ENCODE measurements around the gene ARMH1. TPM values are rescaled to one million over a fixed set of nuclear protein-coding genes. Genes with fewer than 3 reads are reported as not detected.
"Not testable (repeated sequence)": the region's sequence is repeated elsewhere in the genome, so short reads cannot be mapped to it uniquely, and the experiment has no call there.

The ARMH1 gene
- polyA plus RNA-seq, 3 donors from 2014 or later, result 0.50 to 1.6 TPM; not detected in 1

DNA sequence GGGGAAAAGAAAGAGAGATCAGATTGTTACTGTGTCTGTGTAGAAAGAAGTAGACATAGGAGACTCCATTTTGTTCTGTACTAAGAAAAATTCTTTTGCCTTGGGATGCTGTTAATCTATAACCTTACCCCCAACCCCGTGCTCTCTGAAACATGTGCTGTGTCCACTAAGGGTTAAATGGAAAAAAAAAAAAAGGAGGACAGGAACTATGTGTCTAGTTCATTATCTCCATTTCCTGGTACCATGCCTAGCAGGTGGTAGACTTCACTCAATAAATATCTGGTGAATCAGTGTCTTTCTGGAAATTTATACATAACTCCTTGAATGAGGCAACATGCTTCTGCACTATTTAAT, 64.4 kb downstream of the ARMH1 start:
- not testable (repeated sequence) for H3K9me3 Mint-ChIP-seq, H3K36me3 Mint-ChIP-seq, DNase-seq
- Mint-ChIP-seq H3K27me3 (ENCODE audit: low read depth in 3 of 3) (peaks cover 0 to 13% (median 2%) of the 10 kb centered on the region in 3 donors), H3K27ac (peak overlapping the region; percentile 94 to 97 (median 95)), H3K4me3 (peak overlapping the region; percentile 93 to 97 (median 95)), H3K4me1 (peaks cover 17 to 20% of the 10 kb centered on the region in 2 donors)

DNA sequence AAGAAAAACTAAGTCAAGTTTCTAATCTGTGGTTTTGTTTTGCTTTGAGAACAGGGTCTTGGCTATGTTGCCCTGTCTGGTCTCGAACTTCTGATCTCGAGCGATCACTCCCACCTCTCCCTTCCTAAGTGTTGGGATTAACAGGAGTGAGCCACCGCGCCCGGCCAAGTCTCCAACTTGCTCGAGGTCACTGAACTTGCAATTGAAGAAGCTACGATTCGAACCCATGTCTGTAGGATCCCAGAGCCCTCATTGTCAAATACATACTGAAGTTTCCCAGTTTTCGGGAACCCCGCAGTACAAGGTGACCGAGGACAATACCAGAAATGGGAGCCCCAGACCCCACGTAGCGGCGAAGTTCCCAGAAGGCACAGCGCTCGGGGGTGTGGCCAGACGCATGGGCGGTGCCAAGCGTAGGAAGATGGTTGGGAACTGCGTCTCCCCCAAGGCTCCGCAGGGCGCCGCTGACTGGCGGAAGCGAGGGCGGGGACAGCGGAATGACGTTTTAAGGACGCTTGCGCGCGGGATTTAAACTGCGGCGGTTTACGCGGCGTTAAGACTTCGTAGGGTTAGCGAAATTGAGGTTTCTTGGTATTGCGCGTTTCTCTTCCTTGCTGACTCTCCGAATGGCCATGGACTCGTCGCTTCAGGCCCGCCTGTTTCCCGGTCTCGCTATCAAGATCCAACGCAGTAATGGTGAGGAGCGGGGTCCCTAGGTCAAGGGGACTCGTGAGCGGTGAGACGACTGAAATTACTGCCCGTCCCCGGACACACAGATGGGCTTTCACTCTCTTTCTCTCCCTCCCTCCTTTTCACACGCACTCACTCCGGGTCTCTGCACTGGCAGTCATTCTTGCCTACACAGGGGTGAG, 65.0 kb downstream of the ARMH1 start, which contains the start of gene KIF2C:
Gene KIF2C, plus strand, starts transcription at position 531 of the 872 bp plus-strand sequence. Its CDS starts 96 bp downstream, at position 627.
- peak within 1 kb of the TSS; percentile 93 to 97 (median 95) for H3K4me3 Mint-ChIP-seq
- H3K27ac Mint-ChIP-seq, result peak within 1 kb of the TSS; percentile 94 to 97 (median 95)
- peak; percentile 94 to 95 (median 94) for DNase-seq
- H3K27me3 Mint-ChIP-seq (ENCODE audit: low read depth in 3 of 3), result peaks cover 0 to 13% (median 2%) of the 10 kb centered on the region in 3 donors
- H3K9me3 Mint-ChIP-seq, result no peaks in the 10 kb centered on the region
- H3K4me1 Mint-ChIP-seq, result peaks cover 17 to 20% of the 10 kb centered on the region in 2 donors
- H3K36me3 Mint-ChIP-seq, result no peaks in the 10 kb centered on the region

- no peak for DNase-seq
These were observed 65.7 kb downstream of the ARMH1 start for GRCh38 chr1:44740179-44740617.

DNA sequence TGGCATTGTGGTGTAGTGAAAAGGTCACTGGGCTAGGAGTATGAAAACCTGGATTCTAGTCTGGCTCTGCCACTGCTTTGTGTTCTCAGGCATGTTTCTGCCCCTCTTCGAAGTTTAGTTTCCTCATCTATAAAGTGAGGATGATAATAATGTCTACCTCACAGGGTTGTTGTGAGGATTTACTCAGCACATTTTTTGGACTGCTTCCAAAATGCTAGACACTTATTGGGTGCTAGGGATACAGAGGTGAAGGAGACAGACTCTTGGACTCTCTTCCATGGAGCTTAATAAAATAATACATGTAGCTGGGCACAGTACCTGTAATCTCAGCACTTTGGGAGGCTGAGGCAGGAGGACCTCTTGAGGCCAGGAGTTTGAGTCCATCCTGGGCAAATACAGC, 68.7 kb downstream of the ARMH1 start:
- Mint-ChIP-seq H3K36me3 (no peaks in the 10 kb centered on the region), H3K4me3 (no peak overlapping the region), H3K9me3 (no peaks in the 10 kb centered on the region), H3K27me3 (ENCODE audit: low read depth in 3 of 3) (peaks cover 0 to 9% (median under 1%) of the 10 kb centered on the region in 3 donors), H3K27ac (no peak overlapping the region), H3K4me1 (peaks cover 17 to 20% of the 10 kb centered on the region in 2 donors)
- DNase-seq, result no peak

More at GRCh38 chr1:44740179-44740617, 65.7 kb downstream of the ARMH1 start:
- H3K27me3 Mint-ChIP-seq (ENCODE audit: low read depth in 3 of 3), result peaks cover 0 to 11% (median 2%) of the 10 kb centered on the region in 3 donors
- no peaks in the 10 kb centered on the region for H3K36me3 Mint-ChIP-seq
- H3K4me3 Mint-ChIP-seq, result peak overlapping the region; percentile 93 to 97 (median 95)
- peak overlapping the region; percentile 94 to 97 (median 95) for H3K27ac Mint-ChIP-seq
- peaks cover 17 to 20% of the 10 kb centered on the region in 2 donors for H3K4me1 Mint-ChIP-seq
- H3K9me3 Mint-ChIP-seq, result no peaks in the 10 kb centered on the region

DNA sequence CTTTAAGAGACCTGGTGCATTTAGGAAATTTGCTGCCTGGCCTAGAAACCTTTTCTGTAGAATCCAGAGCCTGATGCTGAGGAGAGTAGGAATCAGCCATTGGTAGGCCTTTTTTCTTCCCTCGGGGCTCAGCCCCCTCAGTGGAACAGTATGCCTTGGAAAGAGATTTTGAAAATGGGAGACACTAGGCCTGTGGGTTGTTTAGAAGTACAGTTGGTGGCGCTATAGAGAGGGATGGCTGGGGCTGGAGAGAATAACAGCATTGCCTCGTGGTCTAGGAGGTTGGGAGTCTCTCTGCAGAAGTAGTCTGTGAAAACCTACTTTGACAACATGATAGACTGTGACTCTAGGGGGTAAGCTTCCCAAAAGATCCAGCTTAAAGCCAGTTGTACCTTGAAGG, 73.4 kb downstream of the ARMH1 start:
- Mint-ChIP-seq H3K27ac (no peak overlapping the region), H3K4me1 (no peaks in the 10 kb centered on the region), H3K9me3 (no peaks in the 10 kb centered on the region), H3K27me3 (ENCODE audit: low read depth in 3 of 3) (peaks cover 0 to 2% (median 0%) of the 10 kb centered on the region in 3 donors), H3K4me3 (no peak overlapping the region), H3K36me3 (no peaks in the 10 kb centered on the region)
- DNase-seq, result no peak

DNA sequence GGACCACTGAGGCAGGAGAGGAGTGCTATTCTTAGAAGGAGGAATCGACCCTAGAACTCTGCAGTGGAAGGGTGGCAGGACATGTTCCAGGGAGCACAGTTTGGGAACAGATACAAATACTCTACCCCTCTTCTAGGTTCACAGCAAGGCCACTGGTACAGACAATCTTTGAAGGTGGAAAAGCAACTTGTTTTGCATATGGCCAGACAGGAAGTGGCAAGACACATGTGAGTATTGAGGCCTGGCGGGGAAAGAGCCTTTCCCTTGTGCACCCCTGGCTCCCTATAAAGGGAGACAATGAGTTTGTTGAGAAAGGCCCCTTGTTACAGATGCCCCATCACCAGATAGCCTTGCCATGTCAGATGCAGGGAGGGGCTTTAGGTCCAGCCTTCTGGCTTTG, 82.9 kb downstream of the ARMH1 start:
- DNase-seq, result no peak
- no peaks in the 10 kb centered on the region for H3K36me3 Mint-ChIP-seq
- no peak overlapping the region for H3K4me3 Mint-ChIP-seq
- no peaks in the 10 kb centered on the region for H3K27me3 Mint-ChIP-seq (ENCODE audit: low read depth in 3 of 3)
- H3K27ac Mint-ChIP-seq, result peak overlapping the region in 4 of 6 donors; percentile 19 to 50 (median 28)
- no peaks in the 10 kb centered on the region for H3K9me3 Mint-ChIP-seq
- peaks cover 8 to 12% of the 10 kb centered on the region in 2 donors for H3K4me1 Mint-ChIP-seq

- H3K36me3 Mint-ChIP-seq, result no peaks in the 10 kb centered on the region
- H3K27ac Mint-ChIP-seq, result no peak overlapping the region
- no peak overlapping the region for H3K4me3 Mint-ChIP-seq
- H3K9me3 Mint-ChIP-seq, result no peaks in the 10 kb centered on the region
- peaks cover 8 to 12% of the 10 kb centered on the region in 2 donors for H3K4me1 Mint-ChIP-seq
- H3K27me3 Mint-ChIP-seq (ENCODE audit: low read depth in 3 of 3), result no peaks in the 10 kb centered on the region
- DNase-seq, result no peak
These were observed 84.6 kb downstream of the ARMH1 start for GRCh38 chr1:44759077-44759476.

GRCh38 chr1:44760876-44761275, 86.4 kb downstream of the ARMH1 start:
- no peaks in the 10 kb centered on the region for H3K9me3 Mint-ChIP-seq
- no peak for DNase-seq
- H3K4me1 Mint-ChIP-seq, result peaks cover 8 to 12% of the 10 kb centered on the region in 2 donors
- H3K36me3 Mint-ChIP-seq, result no peaks in the 10 kb centered on the region
- no peak overlapping the region for H3K4me3 Mint-ChIP-seq
- H3K27ac Mint-ChIP-seq, result peak overlapping the region in 1 of 6 donors; percentile 26
- H3K27me3 Mint-ChIP-seq (ENCODE audit: low read depth in 3 of 3), result no peaks in the 10 kb centered on the region

DNA sequence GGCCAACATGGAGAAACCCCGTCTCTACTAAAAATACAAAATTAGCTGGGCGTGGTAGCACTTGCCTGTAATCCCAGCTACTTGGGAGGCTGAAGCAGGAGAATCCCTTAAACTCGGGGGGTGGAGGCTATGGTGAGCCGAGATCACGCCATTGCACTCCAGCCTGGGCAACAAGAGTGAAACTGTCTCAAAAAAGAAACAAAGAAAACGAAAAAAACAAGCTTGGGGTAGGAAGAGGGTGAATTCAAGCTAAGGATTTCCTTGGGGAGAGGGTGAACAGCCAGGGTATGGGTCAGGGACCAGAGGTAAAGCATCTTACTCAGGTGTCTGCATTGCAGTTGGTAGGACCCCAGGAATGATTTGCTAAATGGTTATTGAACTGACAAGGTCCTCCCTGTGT, 91.9 kb downstream of the ARMH1 start:
- not testable (repeated sequence) for H3K36me3 Mint-ChIP-seq; H3K9me3 Mint-ChIP-seq; H3K27me3 Mint-ChIP-seq (ENCODE audit: low read depth in 3 of 3); H3K4me3 Mint-ChIP-seq; H3K4me1 Mint-ChIP-seq; DNase-seq
- H3K27ac Mint-ChIP-seq, result peak overlapping the region in 1 of 6 donors; percentile 9

Other genes with a start within 250 kb of the ARMH1 start
- gene TMEM53, start 233 bp upstream of the ARMH1 start, polyA plus RNA-seq, result 1 to 10 TPM; 4.2 to 8.8 (median 8.7) TPM
- not detected for gene RNU5D-1, start 56.5 kb downstream of the ARMH1 start, polyA plus RNA-seq
- gene KIF2C, start 65.1 kb downstream of the ARMH1 start, polyA plus RNA-seq, result 1 to 10 TPM in 1 of 3 donors, under 1 TPM in 1, not detected in 1; 0.51 to 1.1 TPM
- 100 to 1,000 TPM; 412 to 772 (median 474) TPM for gene RPS8, start 100.8 kb downstream of the ARMH1 start, polyA plus RNA-seq
- under 1 TPM in 1 of 3 donors, not detected in 2; 0.37 TPM for gene BEST4, start 113.5 kb downstream of the ARMH1 start, polyA plus RNA-seq
- gene PLK3, start 125.7 kb downstream of the ARMH1 start, polyA plus RNA-seq, result 1 to 10 TPM; 2.1 to 5.0 (median 2.1) TPM
- not detected for gene DYNLT4, start 132.6 kb downstream of the ARMH1 start, polyA plus RNA-seq
- under 1 TPM in 1 of 3 donors, not detected in 2; 0.38 TPM for gene BTBD19, start 133.8 kb downstream of the ARMH1 start, polyA plus RNA-seq
- under 1 TPM in 1 of 3 donors, not detected in 2; 0.20 TPM for gene PTCH2, start 168.5 kb downstream of the ARMH1 start, polyA plus RNA-seq

Data from immature natural killer cell (primary cell).